Measurements from ENCODE around the gene CCDC77. TPM values are rescaled to one million over a fixed set of nuclear protein-coding genes. Genes with fewer than 3 reads are reported as not detected.
A peak's percentile ranks its signal among the peaks of the same experiment; 100 is the strongest.
"Not testable (repeated sequence)": the region's sequence is repeated elsewhere in the genome, so short reads cannot be mapped to it uniquely, and the experiment has no call there.

The CCDC77 gene
- 9.3 TPM for total RNA-seq

- DNase-seq: peak; percentile 98
These were observed at the start of gene CCDC77 for GRCh38 chr12:401235-402028. Gene CCDC77, plus strand, starts transcription at chr12:401644. Its CDS starts 7,740 bp downstream, at chr12:409384.

GRCh38 chr12:356276-356988 lies 45.0 kb upstream of the CCDC77 start:
- DNase-seq: no peak

- no peak for DNase-seq
These were observed 42.4 kb upstream of the CCDC77 start for GRCh38 chr12:359091-359490.

- DNase-seq: no peak
These were observed 34.6 kb upstream of the CCDC77 start for GRCh38 chr12:366820-367219.

- DNase-seq: no peak
These were observed 33.5 kb upstream of the CCDC77 start for GRCh38 chr12:367972-368371.

- not testable (repeated sequence) for DNase-seq
These were observed 30.5 kb upstream of the CCDC77 start for GRCh38 chr12:370739-371485.

GRCh38 chr12:386651-387050 lies 14.8 kb upstream of the CCDC77 start:
- DNase-seq: no peak

GRCh38 chr12:388012-388411 lies 13.4 kb upstream of the CCDC77 start:
- DNase-seq: peak; percentile 7

- DNase-seq: peak; percentile 47
These were observed 12.8 kb upstream of the CCDC77 start for GRCh38 chr12:388541-389141.

- peak; percentile 97 for DNase-seq
These were observed 12.0 kb upstream of the CCDC77 start, which contains the start of gene KDM5A for GRCh38 chr12:389142-390096. Gene KDM5A, minus strand, starts transcription at chr12:389320. Its CDS starts 229 bp downstream, at chr12:389091.

GRCh38 chr12:400828-401227 lies 616 bp upstream of the CCDC77 start:
- DNase-seq: no peak

- DNase-seq: peak; percentile 32
These were observed 565 bp downstream of the CCDC77 start for GRCh38 chr12:402029-402389.

GRCh38 chr12:414859-415258 lies 13.4 kb downstream of the CCDC77 start:
- no peak for DNase-seq

- DNase-seq: no peak
These were observed 17.0 kb downstream of the CCDC77 start for GRCh38 chr12:418432-418831.

- DNase-seq: no peak
These were observed 21.1 kb downstream of the CCDC77 start for GRCh38 chr12:422526-422925.

GRCh38 chr12:435737-436136 lies 34.3 kb downstream of the CCDC77 start:
- not testable (repeated sequence) for DNase-seq

GRCh38 chr12:442235-442884 lies 40.9 kb downstream of the CCDC77 start:
- DNase-seq: peak; percentile 83

- DNase-seq: no peak
These were observed 45.7 kb downstream of the CCDC77 start for GRCh38 chr12:447141-447540.

- DNase-seq: no peak
These were observed 47.8 kb downstream of the CCDC77 start for GRCh38 chr12:449203-449602.

GRCh38 chr12:450438-450837 lies 49.0 kb downstream of the CCDC77 start:
- no peak for DNase-seq

Data from tongue (tissue), 2 donors.